PFSK-1 (cell line): ENCODE measurements around the gene GRID1.

Source experiments
- FOXP2 ChIP-seq: optimal IDR thresholded peaks from 2 replicates; pipeline ENCODE3; 2011; ENCODE audit warnings: borderline replicate concordance, control low read depth, inconsistent platforms; ENCODE audit not compliant: insufficient read depth; ENCODE audit errors: extremely low read length, extremely low read depth
- POLR2AphosphoS5 ChIP-seq: IDR thresholded peaks from 2 replicates; pipeline ENCODE4 v1.6.1; 2012; ENCODE audit warnings: low read depth, mild to moderate bottlenecking, control low read depth, low read length, moderate library complexity
- REST ChIP-seq, 2 experiments: IDR thresholded peaks; 2 replicates each; pipeline versions ENCODE4 v1.6.1 to v1.8.0; 2011 to 2012; ENCODE audit warnings: low read depth in 2 of 2, low read length in 2 of 2, control low read depth in 1 of 2, inconsistent platforms in 1 of 2, mild to moderate bottlenecking in 1 of 2, moderate library complexity in 1 of 2; ENCODE audit not compliant: insufficient read depth in 1 of 2
- SIN3A ChIP-seq: IDR thresholded peaks from 2 replicates; pipeline ENCODE4 v1.6.1; 2012; ENCODE audit warnings: mild to moderate bottlenecking, low read length, moderate library complexity, borderline replicate concordance; ENCODE audit not compliant: insufficient read depth
- TAF1 ChIP-seq: IDR thresholded peaks from 2 replicates; pipeline ENCODE4 v1.6.1; 2012; ENCODE audit warnings: low read length, control low read depth, borderline replicate concordance; ENCODE audit not compliant: insufficient read depth

GRCh38 chr10:86148117-86148516, 218.5 kb downstream of the GRID1 start:
- TF ChIP-seq FOXP2, result no peak
- no peak for TF ChIP-seq REST (IDR thresholded peaks at IDR 0.05; ENCODE audit: insufficient read depth in 1 of 2, low read depth in 2 of 2, low read length in 2 of 2)
- TF ChIP-seq POLR2AphosphoS5, result no peak
- TF ChIP-seq SIN3A, result no peak
- no peak for TF ChIP-seq TAF1
